GM21529 (cell line): ENCODE measurements around the gene STN1.

Source experiments
- ATAC-seq: cut with Tn5 transposase; IDR thresholded peaks from one replicate; pipeline ENCODE4 v1.9.1; 2021; ENCODE audit not compliant: unreplicated experiment

STN1 gene

DNA sequence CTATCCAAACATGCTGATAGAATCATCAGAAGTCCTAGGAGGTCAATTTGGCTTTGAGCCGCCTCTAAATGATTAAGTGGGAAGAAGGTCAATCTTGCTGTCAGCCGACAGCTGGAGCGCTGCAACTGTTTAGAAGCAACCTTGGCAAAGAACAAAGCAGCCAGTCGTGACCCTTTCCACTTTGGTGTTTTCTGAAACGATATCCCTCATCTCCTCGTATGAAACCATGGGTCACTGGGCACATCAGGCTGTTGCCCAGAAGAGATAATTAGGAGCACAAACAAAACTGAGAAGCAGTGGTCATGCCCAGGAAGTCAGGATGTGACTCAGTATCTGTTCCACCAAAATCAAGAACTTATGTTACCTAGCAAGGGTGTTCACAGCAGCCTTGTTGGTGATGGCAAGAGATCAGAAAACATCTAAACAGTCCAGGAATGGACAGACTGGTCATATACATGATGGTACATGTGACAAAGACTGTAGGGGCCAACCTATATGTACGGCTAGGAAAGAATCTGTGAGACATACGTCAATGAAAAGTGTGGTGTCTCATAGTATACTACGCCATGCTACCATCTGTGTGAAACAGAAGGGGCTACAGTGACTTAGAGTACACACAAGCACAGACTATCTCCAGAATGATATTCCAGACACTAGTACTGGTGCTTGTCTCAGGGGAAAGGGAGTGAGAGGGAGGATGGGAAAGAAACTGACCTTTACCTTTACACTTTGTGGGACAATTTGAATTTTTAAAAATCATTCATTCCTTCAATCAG, 22.4 kb downstream of the STN1 start:
- no peak for ATAC-seq

GRCh38 chr10:103894441-103894864, 23.5 kb downstream of the STN1 start:
- ATAC-seq, result no peak

- ATAC-seq, result no peak
Observed at GRCh38 chr10:103893817-103894216, 24.2 kb downstream of the STN1 start.

DNA sequence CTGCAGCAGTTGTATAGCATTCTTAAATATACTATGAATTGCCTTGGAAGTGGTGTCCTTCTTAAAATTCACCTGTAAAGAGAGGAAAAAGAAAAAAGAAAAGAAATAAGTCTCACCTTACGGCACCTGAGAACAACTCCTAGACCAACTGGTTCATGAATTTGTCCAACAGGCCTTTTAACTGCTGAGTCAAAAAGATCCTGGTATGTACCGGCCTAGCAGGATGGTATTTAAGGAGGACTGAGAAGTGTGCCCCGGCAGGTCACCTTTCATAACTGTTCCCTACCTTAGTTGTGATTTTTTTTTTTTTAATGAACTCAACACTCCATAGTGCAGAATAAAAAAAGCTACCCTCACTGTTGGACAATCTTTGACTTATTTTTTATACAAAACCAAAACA, 25.8 kb downstream of the STN1 start:
- ATAC-seq, result no peak

DNA sequence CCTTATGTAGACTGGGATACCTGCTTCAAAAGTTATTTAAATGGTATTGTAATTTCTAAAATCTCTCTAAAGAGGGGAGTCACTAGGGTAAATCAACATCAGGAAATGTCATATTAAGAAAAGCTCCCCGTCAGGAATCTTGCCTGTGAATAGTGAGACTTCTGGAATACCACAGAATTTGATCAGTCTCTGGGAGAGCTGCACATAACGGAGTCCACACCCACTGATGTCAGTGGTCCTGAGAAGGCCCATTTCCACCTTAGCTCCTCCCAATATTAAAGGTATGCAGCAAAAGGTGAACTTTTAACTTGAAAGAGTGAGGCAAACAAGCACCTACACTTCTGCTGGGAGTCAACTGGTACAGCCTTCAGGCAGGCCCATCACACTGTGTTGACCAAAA, 27.3 kb downstream of the STN1 start:
- ATAC-seq, result no peak

DNA sequence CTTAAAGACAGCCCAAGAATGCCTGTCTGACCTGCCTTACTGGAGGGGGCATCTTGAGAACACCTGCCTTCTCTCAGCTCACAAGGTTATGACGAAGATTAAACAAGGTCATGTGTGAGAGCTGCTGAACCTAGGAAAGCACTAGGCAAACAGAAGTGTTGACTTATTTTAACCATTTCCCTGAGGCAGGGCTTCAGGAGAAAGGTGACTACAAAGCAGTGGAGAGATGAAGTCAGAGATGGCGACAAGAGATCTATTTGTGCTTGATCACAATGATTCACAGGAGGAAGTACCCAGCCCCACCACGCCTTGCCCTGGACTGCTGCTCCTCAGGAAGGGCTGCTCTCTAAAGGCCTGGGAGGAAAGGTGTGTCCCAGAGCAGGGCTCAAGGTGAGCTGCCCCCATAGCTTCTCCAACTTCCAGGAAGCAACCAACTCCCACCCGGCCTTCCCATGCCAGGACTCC, 27.8 kb downstream of the STN1 start:
- ATAC-seq, result no peak

- ATAC-seq, result no peak
Observed at GRCh38 chr10:103889121-103889720, 28.8 kb downstream of the STN1 start.

DNA sequence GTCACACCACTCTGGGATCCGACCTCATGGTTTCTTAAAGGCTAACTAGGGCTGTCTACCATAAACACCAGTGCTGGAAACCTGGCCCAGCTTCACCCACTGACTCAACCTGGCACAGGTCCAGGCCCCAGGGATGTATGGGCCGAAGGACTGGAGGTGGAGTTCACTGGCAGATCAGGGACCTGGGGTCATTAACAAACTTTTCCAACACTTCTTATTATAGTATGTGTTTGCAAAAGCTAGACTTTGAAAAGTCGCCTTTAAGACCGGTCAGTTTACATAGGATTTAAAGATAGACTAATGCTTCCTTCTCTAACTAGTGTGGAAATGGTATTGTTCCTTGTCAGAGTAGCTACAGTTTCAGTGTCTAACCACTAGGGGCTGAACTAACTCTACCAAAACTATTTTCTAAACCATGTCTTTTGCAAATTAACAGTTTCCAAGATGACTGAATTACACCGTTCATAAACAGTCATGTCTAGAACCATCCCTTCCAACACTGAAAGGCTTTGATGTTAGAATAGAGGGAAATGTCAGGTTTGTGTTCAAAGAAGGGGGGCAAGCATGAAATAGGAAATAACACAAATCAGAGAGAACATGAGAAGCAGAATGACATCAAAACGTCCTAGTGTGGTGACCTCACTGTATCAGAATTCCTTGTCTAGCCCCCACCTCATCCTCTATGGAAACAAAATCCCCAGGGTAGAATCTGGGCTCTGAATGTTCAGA, 29.7 kb downstream of the STN1 start:
- peak; percentile 50 for ATAC-seq

GRCh38 chr10:103885617-103886016, 32.4 kb downstream of the STN1 start:
- no peak for ATAC-seq

DNA sequence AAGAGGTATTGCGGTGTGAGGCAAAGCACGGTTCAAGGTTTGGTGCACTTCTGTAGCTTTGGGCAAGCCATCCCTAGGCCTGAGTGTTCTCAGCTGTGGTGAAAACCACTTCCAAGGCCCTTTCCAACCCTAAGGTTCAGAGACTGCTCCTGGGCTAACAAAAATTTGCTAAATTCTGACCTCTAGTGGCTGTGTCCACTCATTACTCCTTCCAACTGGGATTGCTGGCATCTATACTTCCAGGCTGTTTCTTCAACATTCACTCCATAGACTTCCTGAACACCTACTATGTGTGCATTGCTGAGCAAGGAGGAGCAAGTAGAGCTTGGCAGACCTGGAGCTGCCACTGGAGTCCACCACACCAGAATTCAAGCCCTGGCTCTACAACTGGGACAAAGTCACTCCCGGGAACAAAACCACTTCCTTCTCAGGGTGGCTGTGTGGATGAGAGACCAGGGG, 33.3 kb downstream of the STN1 start:
- ATAC-seq, result no peak

GRCh38 chr10:103882285-103883007, 35.5 kb downstream of the STN1 start:
- ATAC-seq, result no peak

- ATAC-seq, result no peak
Observed at GRCh38 chr10:103881416-103882284, 36.3 kb downstream of the STN1 start.

GRCh38 chr10:103879831-103880230, 38.2 kb downstream of the STN1 start:
- no peak for ATAC-seq

DNA sequence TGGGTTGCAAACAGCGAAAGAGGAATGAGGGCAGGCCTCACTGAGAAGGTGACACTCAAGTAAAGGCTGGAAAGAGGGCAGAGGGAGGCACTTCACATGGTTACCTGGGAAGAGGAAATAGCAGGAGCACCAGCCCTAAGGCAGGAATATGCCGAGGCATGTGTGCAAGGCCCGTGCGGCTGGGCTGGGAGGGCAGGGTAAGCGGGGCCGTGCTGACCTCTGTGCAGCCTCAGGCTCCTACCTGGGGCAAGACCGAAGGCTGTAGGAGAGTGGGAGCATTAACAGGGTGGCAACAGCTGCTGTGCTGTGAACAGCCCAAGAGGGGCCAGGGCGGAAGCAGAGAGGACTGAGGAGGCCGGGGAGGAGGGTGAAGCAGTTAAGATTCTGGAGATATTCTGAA, 38.6 kb downstream of the STN1 start:
- ATAC-seq, result no peak

- no peak for ATAC-seq
Observed at GRCh38 chr10:103877861-103878260, 40.1 kb downstream of the STN1 start.

DNA sequence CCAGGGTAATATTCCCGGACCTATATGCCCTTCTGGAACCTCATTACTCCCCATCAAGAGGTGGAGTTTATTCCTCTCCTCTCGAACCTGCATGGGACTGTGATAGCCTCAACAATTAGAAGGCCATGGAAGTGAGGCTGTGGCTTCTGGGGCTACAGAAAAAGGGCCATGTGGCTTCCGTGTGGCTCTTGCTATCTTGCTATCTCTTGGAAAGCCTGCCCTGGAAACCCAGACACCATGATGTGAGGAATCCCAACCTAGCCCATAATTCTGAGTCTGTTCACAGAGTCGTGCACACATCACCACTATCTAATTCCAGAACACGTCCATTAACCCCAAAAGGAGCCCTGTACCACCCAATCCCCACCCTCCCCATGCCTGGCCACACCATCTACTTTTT, 41.8 kb downstream of the STN1 start:
- ATAC-seq, result no peak

- ATAC-seq, result no peak
Observed at GRCh38 chr10:103874730-103875129, 43.3 kb downstream of the STN1 start.

GRCh38 chr10:103872137-103872931, 45.6 kb downstream of the STN1 start:
- no peak for ATAC-seq

DNA sequence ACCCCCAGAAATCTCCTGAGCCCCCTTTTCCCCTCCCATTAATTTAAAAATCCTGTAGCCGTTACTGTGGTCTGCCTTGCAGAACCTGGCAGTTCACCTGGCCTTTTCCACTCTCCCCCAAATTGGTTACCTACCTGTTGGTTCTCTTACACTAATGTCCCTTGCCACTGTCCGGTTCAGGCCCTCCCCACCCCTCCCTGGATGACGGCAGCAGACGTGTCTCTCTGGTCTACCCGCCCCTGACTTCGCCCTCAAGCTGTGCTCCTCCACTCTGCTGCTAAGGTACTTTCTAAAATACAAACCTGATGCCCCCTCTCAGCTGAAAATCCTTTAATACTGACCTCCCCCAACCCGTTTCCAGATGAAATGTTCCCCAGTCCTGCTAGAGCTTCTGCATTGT, 47.0 kb downstream of the STN1 start:
- no peak for ATAC-seq
